PC-9 (cell line): ENCODE measurements around the gene CSTF2.

Experiments used
- EZH2 ChIP-seq: fragments of 200-600 bp; sonication (generic); IDR thresholded peaks from 2 replicates; pipeline ENCODE4 v1.8.0; 2017; ENCODE audit warnings: antibody characterized with exemption, low read depth
- TF ChIP-seq, protein P1 (sequence below): fragments of 200-600 bp; sonication (generic); conservative IDR thresholded peaks from 2 replicates; pipeline ENCODE4 v1.6.1; 2017; ENCODE audit warnings: mixed run types, antibody characterized with exemption, mild to moderate bottlenecking, moderate library complexity

- TF ChIP-seq, protein P1, sequence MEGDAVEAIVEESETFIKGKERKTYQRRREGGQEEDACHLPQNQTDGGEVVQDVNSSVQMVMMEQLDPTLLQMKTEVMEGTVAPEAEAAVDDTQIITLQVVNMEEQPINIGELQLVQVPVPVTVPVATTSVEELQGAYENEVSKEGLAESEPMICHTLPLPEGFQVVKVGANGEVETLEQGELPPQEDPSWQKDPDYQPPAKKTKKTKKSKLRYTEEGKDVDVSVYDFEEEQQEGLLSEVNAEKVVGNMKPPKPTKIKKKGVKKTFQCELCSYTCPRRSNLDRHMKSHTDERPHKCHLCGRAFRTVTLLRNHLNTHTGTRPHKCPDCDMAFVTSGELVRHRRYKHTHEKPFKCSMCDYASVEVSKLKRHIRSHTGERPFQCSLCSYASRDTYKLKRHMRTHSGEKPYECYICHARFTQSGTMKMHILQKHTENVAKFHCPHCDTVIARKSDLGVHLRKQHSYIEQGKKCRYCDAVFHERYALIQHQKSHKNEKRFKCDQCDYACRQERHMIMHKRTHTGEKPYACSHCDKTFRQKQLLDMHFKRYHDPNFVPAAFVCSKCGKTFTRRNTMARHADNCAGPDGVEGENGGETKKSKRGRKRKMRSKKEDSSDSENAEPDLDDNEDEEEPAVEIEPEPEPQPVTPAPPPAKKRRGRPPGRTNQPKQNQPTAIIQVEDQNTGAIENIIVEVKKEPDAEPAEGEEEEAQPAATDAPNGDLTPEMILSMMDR: no peak
- no peak for TF ChIP-seq EZH2
These were observed 50.3 kb downstream of the CSTF2 start for GRCh38 chrX:100870527-100870926.
